Immature natural killer cell (primary cell): ENCODE measurements around the gene RNF217. TPM values are rescaled to one million over a fixed set of nuclear protein-coding genes. Genes with fewer than 3 reads are reported as not detected.

Source experiments
- polyA plus RNA-seq, 3 donors: library from polyadenylated mRNA; unstranded; fragments of 300-500 nt; fragmentation: Illumina TruSeq; gene quantifications; one replicate each; pipeline ENCODE4 v1.2.3, GENCODE V29; 2021

RNF217 gene
- polyA plus RNA-seq, 3 donors from 2014 or later = 0.21 to 1.8 (median 0.25) TPM

Other genes with a start within 250 kb of the RNF217 start
- gene TPD52L1, start 191.3 kb downstream of the RNF217 start, polyA plus RNA-seq = 1 to 10 TPM; 2.2 to 5.2 (median 4.4) TPM